SH-SY5Y (cell line): ENCODE results near the gene TMEM106B.

Source experiments
- GATA2 ChIP-seq: IDR thresholded peaks from 2 replicates; pipeline ENCODE4 v1.6.1; 2011; ENCODE audit warnings: mild to moderate bottlenecking, low read depth, low read length
- GATA3 ChIP-seq: IDR thresholded peaks from 2 replicates; pipeline ENCODE4 v1.6.1; 2011; ENCODE audit warnings: low read depth, mild to moderate bottlenecking, low read length, moderate library complexity

DNA sequence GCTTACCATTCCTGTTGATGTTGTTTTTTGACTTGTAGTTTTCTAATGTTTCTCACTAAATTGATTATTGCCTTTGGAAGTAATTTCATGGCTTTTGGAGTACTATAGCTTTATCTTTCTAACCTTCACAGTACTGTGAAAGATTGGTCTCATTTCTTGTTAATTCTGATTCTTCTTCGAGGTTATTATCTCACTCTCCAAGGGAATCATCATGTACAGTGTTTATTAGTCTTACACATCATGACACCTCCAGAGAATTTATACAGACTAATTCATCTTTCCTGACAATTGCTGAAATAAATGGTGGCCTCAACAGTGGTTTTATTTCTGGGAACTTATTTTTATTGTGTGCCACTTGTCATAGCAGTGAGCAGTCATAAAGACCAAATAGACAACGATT is 37.4 kb upstream of the TMEM106B start:
- TF ChIP-seq GATA3 (no peak), GATA2 (no peak)
